Trophoblast cell (in vitro differentiated cells and primary cell): Measurements from ENCODE around the gene DTX3.

Source experiments
- DNase-seq, 2 donors: peaks; one replicate each; pipeline ENCODE4 v3.0.0-alpha.2; 2016
- H2AFZ ChIP-seq: 2 replicates; pipeline ENCODE4 v1.6.1; 2013; ENCODE audit warnings: low read length, moderate library complexity, mild to moderate bottlenecking; ENCODE audit not compliant: insufficient read depth, poor library complexity
- H2AK5ac ChIP-seq: 2 replicates; pipeline ENCODE4 v1.6.1; 2013; ENCODE audit warnings: mild to moderate bottlenecking, low read length
- H2BK120ac ChIP-seq: 2 replicates; pipeline ENCODE4 v1.6.1; 2013; ENCODE audit warnings: low read length, mild to moderate bottlenecking, moderate library complexity; ENCODE audit not compliant: insufficient read depth, poor library complexity
- H2BK12ac ChIP-seq: 2 replicates; pipeline ENCODE4 v1.6.1; 2013; ENCODE audit warnings: mild to moderate bottlenecking, low read length, moderate library complexity
- H2BK5ac ChIP-seq: 2 replicates; pipeline ENCODE4 v1.6.1; 2013; ENCODE audit warnings: low read length, low read depth, moderate library complexity, mild to moderate bottlenecking; ENCODE audit not compliant: poor library complexity
- H3K14ac ChIP-seq: 2 replicates; pipeline ENCODE4 v1.6.1; 2013; ENCODE audit warnings: mild to moderate bottlenecking, low read length
- H3K18ac ChIP-seq: 2 replicates; pipeline ENCODE4 v1.6.1; 2013; ENCODE audit warnings: mild to moderate bottlenecking, low read length
- H3K23ac ChIP-seq: 2 replicates; pipeline ENCODE4 v1.6.1; 2013; ENCODE audit warnings: low read length
- H3K27ac ChIP-seq: 2 replicates; pipeline ENCODE4 v1.5.1; 2013; ENCODE audit warnings: low read depth, mild to moderate bottlenecking, inconsistent platforms, low read length, moderate library complexity
- H3K27me3 ChIP-seq: 2 replicates; pipeline ENCODE4 v1.6.1; 2013; ENCODE audit warnings: inconsistent platforms, mild to moderate bottlenecking, low read length, moderate library complexity; ENCODE audit not compliant: insufficient read depth
- H3K36me3 ChIP-seq, 2 experiments: 1 replicate in 1 of 2; 2 replicates in 1 of 2; pipeline ENCODE4 v1.6.1; 2013; ENCODE audit warnings: low read length in 2 of 2, mild to moderate bottlenecking in 2 of 2, moderate library complexity in 1 of 2; ENCODE audit not compliant: insufficient read depth in 2 of 2, control insufficient read depth in 1 of 2
- H3K4ac ChIP-seq: 2 replicates; pipeline ENCODE4 v1.6.1; 2013; ENCODE audit warnings: low read depth, mild to moderate bottlenecking, low read length, moderate library complexity
- H3K4me1 ChIP-seq, 2 experiments: 1 replicate in 1 of 2; 2 replicates in 1 of 2; pipeline ENCODE4 v1.6.1; 2013; ENCODE audit warnings: low read length in 2 of 2, mild to moderate bottlenecking in 2 of 2, moderate library complexity in 1 of 2; ENCODE audit not compliant: insufficient read depth in 2 of 2, control insufficient read depth in 1 of 2
- H3K4me2 ChIP-seq: 2 replicates; pipeline ENCODE4 v1.6.1; 2013; ENCODE audit warnings: inconsistent platforms, mild to moderate bottlenecking, low read length, moderate library complexity
- H3K4me3 ChIP-seq: 2 replicates; pipeline ENCODE4 v1.5.1; 2013; ENCODE audit warnings: mild to moderate bottlenecking, low read depth, low read length, inconsistent platforms
- H3K79me1 ChIP-seq: one replicate; pipeline ENCODE4 v1.6.1; 2013; ENCODE audit warnings: low read length
- H3K79me2 ChIP-seq: 2 replicates; pipeline ENCODE4 v1.6.1; 2013; ENCODE audit warnings: low read length, mild to moderate bottlenecking; ENCODE audit not compliant: control insufficient read depth, insufficient read depth, poor library complexity
- H3K9ac ChIP-seq: 2 replicates; pipeline ENCODE4 v1.6.1; 2013; ENCODE audit warnings: mild to moderate bottlenecking, low read length
- H3K9me3 ChIP-seq: 2 replicates; pipeline ENCODE4 v1.6.1; 2013; ENCODE audit warnings: low read depth, mild to moderate bottlenecking, control low read depth, inconsistent platforms, low read length; ENCODE audit not compliant: insufficient read depth
- H4K12ac ChIP-seq: 2 replicates; pipeline ENCODE4 v1.6.1; 2013; ENCODE audit warnings: low read depth, mild to moderate bottlenecking, low read length, moderate library complexity
- H4K8ac ChIP-seq: 2 replicates; pipeline ENCODE4 v1.6.1; 2013; ENCODE audit warnings: low read depth, mild to moderate bottlenecking, low read length, moderate library complexity
- H4K91ac ChIP-seq: one replicate; pipeline ENCODE4 v1.6.1; 2013; ENCODE audit warnings: low read depth, mild to moderate bottlenecking, low read length, moderate library complexity
- whole genome bisulfite sequencing: extraction: QIAGEN DNeasy Blood & Tissue Kit; methylation state at CpG from one replicate; pipeline ENCODE4 v1.1.7; 2013; ENCODE audit warnings: missing lambda C conversion rate; ENCODE audit not compliant: insufficient read length, insufficient coverage; ENCODE audit errors: extremely low coverage; 5-methylcytosine and 5-hydroxymethylcytosine counted together

Gene DTX3

DNA sequence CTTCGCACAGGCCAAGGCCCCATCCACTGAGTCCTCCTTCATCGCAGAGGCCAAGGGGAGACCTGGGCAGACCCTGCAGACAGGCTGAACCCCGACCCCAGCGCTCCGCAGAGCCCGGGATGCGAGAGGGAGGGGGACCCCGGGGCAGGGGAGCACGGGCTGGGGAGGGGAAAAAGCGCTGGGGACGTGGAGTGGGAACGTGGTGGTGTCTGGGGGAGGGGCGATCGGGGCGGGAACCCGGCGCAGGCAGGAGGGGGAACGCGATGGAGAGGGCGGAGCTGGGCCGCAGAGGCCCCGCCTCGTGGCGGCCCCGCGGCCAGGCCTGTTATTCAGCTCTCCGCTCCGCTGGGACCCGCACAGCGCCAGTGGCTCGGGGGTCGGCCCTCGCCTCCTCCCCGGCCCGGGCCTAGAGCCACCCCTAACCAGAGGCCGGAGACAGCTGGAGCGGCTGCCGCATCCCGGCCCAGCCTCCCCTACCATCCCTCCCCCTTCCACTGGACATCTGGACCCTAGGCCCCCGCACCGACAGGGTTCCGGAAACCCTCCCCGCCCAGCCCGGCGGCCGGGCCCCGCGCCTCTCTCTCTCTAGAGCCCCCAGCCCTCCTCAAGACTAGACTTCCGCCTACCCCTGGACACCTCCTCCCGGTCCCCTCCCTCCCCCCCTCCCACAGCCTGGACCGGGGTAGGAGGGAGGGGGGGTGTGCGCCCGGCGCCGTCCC, 6.6 kb downstream of the DTX3 start, which contains the start of gene ARHGEF25:
Gene ARHGEF25, plus strand, starts transcription at position 328 of the 719 bp plus-strand sequence. CDS start 460 bp downstream, outside the sequence.
- Histone ChIP-seq H2BK5ac (no peak within 1 kb of the TSS), H3K27me3 (peaks cover 19% of the 10 kb centered on the region), H4K91ac (peak within 1 kb of the TSS; percentile 52), H3K4ac (no peak within 1 kb of the TSS), H3K18ac (peak within 1 kb of the TSS; percentile 43), H3K36me3 (peaks cover 4 to 7% of the 10 kb centered on the region in 2 experiments), H3K4me2 (peak within 1 kb of the TSS; percentile 91), H3K23ac (no peak within 1 kb of the TSS), H3K14ac (peak within 1 kb of the TSS; percentile 19), H2AFZ (peak within 1 kb of the TSS; percentile 70), H4K8ac (peak within 1 kb of the TSS; percentile 79), H4K12ac (peak within 1 kb of the TSS; percentile 16), H3K27ac (no peak within 1 kb of the TSS), H3K4me3 (peak within 1 kb of the TSS; percentile 71), H3K79me1 (peaks cover 6% of the 10 kb centered on the region), H3K79me2 (no peaks in the 10 kb centered on the region), H3K9me3 (peaks cover 5% of the 10 kb centered on the region), H3K4me1 (peaks cover 3 to 4% of the 10 kb centered on the region in 2 experiments), H2AK5ac (peak within 1 kb of the TSS; percentile 39), H2BK120ac (no peak within 1 kb of the TSS), H2BK12ac (no peak within 1 kb of the TSS), H3K9ac (no peak within 1 kb of the TSS)
- DNase-seq, result peak in 1 of 2 donors; percentile 10
- no CpG with 5 or more reads among the region's 55 CpGs for WGBS

DNA sequence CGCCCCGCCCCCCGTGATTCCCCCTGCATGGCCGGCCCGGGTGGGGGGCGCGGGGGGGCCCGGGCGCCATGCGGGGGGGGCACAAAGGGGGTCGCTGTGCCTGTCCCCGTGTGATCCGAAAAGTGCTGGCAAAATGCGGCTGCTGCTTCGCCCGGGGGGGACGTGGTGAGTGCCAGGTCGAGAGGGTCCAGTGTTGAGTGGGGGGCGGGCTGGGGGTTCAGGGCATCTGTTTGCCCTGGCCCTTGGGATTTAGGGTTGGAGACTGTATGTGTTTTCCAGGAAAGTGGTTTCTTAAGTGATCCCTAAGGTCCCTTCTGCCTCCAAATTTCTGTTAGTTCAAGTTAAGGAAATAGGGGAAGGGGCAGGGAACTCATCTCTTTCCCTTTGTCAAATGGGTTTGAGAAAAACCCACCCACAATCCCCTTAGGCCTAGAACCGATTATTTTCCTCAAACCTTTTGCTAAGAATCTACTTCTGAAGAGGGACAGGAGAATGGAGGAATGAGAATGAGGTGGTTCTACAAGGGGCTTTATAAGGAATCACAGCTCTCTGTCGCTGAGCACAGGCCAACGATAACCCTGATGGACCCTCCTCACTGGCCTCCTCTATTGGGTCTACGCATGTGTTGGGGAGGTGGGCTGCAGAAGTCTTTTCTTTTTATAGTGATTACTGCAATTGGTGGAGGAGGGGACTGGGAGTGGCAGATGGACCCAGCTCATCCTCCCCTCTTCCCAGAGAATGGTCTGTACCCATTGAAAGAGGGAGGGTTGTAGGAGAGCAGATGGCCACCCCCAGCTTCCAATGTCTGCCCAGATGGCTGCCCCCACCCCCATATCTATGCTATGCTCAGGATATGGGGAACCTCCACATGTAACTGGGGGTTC, 7.4 kb downstream of the DTX3 start:
- no peak overlapping the region for H4K8ac ChIP-seq
- H2AK5ac ChIP-seq, result no peak overlapping the region
- peaks cover 5% of the 10 kb centered on the region for H3K9me3 ChIP-seq
- no peak overlapping the region for H3K4ac ChIP-seq
- H2BK120ac ChIP-seq, result no peak overlapping the region
- H2BK5ac ChIP-seq, result no peak overlapping the region
- H3K79me2 ChIP-seq, result no peaks in the 10 kb centered on the region
- no peak overlapping the region for H4K12ac ChIP-seq
- H3K4me2 ChIP-seq, result peak overlapping the region; percentile 33
- no peak overlapping the region for H3K9ac ChIP-seq
- H3K36me3 ChIP-seq, result peaks cover 4 to 7% of the 10 kb centered on the region in 2 experiments
- H3K27me3 ChIP-seq, result peaks cover 19% of the 10 kb centered on the region
- H3K14ac ChIP-seq, result no peak overlapping the region
- no CpG with 5 or more reads among the region's 23 CpGs for WGBS
- DNase-seq, result no peak
- peak overlapping the region; percentile 71 for H3K4me3 ChIP-seq
- no peak overlapping the region for H2AFZ ChIP-seq
- H4K91ac ChIP-seq, result no peak overlapping the region
- peaks cover 6% of the 10 kb centered on the region for H3K79me1 ChIP-seq
- peaks cover 3 to 4% of the 10 kb centered on the region in 2 experiments for H3K4me1 ChIP-seq
- H3K23ac ChIP-seq, result no peak overlapping the region
- H3K18ac ChIP-seq, result no peak overlapping the region
- H3K27ac ChIP-seq, result no peak overlapping the region
- H2BK12ac ChIP-seq, result no peak overlapping the region

DNA sequence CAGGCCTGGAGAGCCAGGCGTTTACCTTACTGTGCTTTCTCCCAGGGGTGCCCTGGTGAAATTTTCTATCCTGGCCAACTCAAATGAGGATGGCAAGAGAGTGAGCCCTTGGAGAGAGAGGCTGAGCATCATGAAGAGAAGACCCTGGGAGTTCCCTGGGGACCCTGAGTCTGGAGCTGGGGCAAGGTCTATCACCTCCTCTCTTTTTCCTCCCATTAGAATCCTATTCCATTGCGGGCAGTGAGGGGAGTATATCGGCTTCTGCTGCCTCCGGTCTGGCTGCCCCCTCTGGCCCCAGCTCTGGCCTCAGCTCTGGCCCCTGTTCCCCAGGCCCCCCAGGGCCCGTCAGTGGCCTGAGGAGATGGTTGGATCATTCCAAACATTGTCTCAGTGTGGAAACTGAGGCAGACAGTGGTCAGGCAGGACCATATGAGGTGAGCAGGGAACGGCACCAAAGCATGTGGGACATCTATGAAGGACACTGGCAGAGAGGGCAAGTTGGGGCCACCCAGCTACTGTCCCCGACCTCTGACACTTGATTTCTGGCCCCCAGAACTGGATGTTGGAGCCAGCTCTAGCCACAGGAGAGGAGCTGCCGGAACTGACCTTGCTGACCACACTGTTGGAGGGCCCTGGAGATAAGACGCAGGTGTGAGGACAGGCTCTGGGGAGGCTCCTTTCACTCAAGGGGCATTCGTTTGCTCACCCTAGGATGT, 8.2 kb downstream of the DTX3 start:
- Histone ChIP-seq H3K4me2 (no peak overlapping the region), H4K8ac (no peak overlapping the region), H3K18ac (no peak overlapping the region), H3K9me3 (peaks cover 5% of the 10 kb centered on the region), H3K27me3 (peaks cover 24% of the 10 kb centered on the region), H3K36me3 (peaks cover 3 to 4% of the 10 kb centered on the region in 2 experiments), H2BK12ac (no peak overlapping the region), H3K4ac (no peak overlapping the region), H2BK5ac (no peak overlapping the region), H4K91ac (no peak overlapping the region), H2AFZ (no peak overlapping the region), H4K12ac (no peak overlapping the region), H3K79me1 (peaks cover 6% of the 10 kb centered on the region), H3K23ac (no peak overlapping the region), H3K27ac (no peak overlapping the region), H2AK5ac (no peak overlapping the region), H3K79me2 (no peaks in the 10 kb centered on the region), H3K4me1 (peaks cover 3 to 4% of the 10 kb centered on the region in 2 experiments), H3K9ac (no peak overlapping the region), H3K4me3 (no peak overlapping the region), H2BK120ac (no peak overlapping the region), H3K14ac (no peak overlapping the region)
- DNase-seq, result no peak
- WGBS, result no CpG with 5 or more reads among the region's 10 CpGs

DNA sequence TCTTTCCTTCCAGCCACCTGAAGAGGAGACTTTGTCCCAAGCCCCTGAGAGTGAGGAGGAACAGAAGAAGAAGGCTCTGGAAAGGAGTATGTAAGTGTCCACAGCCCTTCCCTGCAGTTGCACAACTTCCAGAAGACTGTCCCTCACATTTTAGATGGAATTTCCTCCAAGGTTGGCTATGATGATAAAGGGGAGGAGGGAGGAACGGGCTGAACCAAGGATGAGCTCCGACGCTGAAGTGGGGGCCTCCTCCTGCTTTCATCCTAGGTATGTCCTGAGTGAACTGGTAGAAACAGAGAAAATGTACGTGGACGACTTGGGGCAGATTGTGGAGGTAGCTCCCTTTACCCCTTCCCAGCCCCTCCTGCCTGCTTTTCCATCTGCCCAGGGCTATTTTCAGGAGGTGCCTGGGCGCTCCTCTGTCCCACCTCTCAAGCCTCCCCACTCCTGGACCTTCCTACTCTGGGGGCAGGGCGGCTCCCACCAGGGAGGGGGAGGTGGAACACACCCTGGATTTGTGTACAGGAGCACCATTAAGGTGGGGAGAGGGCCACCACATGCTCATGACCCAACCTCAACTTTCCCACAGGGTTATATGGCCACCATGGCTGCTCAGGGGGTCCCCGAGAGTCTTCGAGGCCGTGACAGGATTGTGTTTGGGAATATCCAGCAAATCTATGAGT, 8.9 kb downstream of the DTX3 start:
- Histone ChIP-seq H3K9ac (no peak overlapping the region), H3K79me1 (peaks cover 6% of the 10 kb centered on the region), H3K4me3 (no peak overlapping the region), H3K79me2 (no peaks in the 10 kb centered on the region), H4K12ac (no peak overlapping the region), H3K4me2 (no peak overlapping the region), H3K36me3 (peaks cover under 1 to 4% of the 10 kb centered on the region in 2 experiments), H3K4me1 (peaks cover 3 to 4% of the 10 kb centered on the region in 2 experiments), H3K14ac (no peak overlapping the region), H3K27ac (no peak overlapping the region), H2BK5ac (no peak overlapping the region), H3K18ac (no peak overlapping the region), H2BK12ac (no peak overlapping the region), H4K91ac (no peak overlapping the region), H2AK5ac (no peak overlapping the region), H3K27me3 (peaks cover 30% of the 10 kb centered on the region), H4K8ac (no peak overlapping the region), H2BK120ac (no peak overlapping the region), H2AFZ (no peak overlapping the region), H3K4ac (no peak overlapping the region), H3K23ac (no peak overlapping the region), H3K9me3 (peaks cover 5% of the 10 kb centered on the region)
- no peak for DNase-seq
- whole genome bisulfite sequencing, result no CpG with 5 or more reads among the region's 10 CpGs
